HG03442 (cell line): ENCODE results near the gene NACAD.
A peak's percentile ranks its signal among the peaks of the same experiment; 100 is the strongest.

ENCODE experiments used
- ATAC-seq: cut with Tn5 transposase; IDR thresholded peaks from one replicate; pipeline ENCODE4 v1.9.1; 2021; ENCODE audit warnings: mild to moderate bottlenecking, moderate library complexity; ENCODE audit not compliant: unreplicated experiment

Gene NACAD

DNA sequence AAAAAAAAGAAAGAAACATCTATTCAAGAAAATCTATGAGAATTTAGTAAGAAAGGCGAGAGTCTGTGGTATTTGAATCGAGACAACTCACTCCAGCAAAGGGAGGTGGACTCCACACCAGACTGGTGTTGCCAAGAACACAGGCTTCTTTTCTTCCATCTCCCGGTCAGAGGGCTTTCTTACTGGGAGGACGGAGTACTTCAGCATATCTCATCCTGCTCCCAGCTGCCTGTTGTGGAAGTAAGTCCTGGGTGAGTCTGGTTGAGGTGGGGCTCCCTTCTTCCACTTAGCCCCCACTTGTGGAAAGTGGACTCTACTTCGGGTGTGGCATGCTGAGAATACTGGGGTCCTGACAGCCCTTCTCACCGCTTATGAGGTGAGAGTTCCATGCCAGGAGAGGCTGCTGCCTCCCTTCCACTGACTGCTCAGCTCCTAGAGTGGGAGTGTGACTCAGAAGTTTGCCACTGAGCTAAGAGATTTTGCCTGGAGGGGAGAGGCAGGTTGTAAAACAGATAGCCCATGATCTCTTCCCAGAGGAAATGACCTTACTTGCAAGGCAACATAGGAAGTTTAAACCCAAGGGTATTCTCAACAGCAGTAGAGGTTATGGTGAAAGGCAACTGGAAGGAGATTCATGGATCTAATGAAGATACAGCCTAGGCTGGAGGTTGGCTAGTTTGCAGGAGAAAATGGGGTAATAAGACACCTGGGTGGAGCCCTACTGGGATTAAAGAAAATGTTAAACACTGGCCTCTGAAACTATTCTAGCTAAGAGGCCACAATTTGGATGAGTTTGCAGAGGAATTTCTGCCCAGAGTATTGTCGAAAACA, 3.5 kb upstream of the NACAD start:
- ATAC-seq, result no peak

GRCh38 chr7:45089341-45089891, 647 bp upstream of the NACAD start:
- ATAC-seq, result peak; percentile 43

GRCh38 chr7:45088146-45088701, 545 bp downstream of the NACAD start:
- ATAC-seq, result no peak

- no peak for ATAC-seq
Observed at GRCh38 chr7:45087301-45088145, 1.2 kb downstream of the NACAD start.

DNA sequence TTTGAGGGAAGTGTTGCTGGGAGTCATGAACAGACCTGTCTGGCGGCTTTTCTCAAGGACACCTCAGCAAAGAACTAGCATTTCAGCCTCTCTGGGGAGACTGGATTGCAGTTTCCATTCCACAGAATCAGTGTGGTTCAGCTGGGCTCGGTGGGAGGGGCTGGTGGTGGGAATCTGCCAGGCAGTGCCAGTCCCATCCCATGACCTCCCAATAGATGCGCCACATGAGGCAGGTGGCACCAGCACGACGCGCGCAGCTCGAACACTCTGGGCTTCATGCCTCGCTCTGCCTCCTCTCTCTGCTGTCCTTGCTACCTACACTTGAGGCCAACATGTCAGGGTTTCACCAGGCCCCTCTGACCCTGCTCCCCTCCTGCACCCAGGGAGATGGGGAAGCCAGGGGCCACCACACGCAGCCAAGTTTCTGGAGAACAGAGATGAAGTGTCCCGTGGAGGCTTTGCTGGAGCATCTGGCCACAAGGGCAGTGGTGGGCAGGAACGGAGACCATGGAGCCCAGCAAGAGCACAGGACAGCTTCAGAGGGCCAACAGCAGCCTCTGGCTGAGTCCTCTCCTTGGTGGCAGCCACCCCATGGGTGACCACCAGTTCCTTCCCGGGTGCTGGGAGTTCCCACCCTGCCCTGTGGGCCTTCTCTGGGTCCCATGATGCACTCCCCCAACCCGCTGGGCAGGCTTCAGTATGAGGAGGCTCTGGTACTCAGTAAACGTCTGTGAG, 2.3 kb downstream of the NACAD start:
- no peak for ATAC-seq

- ATAC-seq, result no peak
Observed at GRCh38 chr7:45085619-45086200, 3.1 kb downstream of the NACAD start.

- ATAC-seq, result no peak
Observed at GRCh38 chr7:45084901-45085618, 3.7 kb downstream of the NACAD start.

- ATAC-seq, result no peak
Observed at GRCh38 chr7:45084336-45084735, 4.4 kb downstream of the NACAD start.

GRCh38 chr7:45082831-45083331, 5.9 kb downstream of the NACAD start:
- ATAC-seq, result no peak

- no peak for ATAC-seq
Observed at GRCh38 chr7:45082031-45082830, 6.5 kb downstream of the NACAD start.

- ATAC-seq, result no peak
Observed at GRCh38 chr7:45081670-45081974, 7.1 kb downstream of the NACAD start.

GRCh38 chr7:45080958-45081669, 7.7 kb downstream of the NACAD start:
- ATAC-seq, result no peak

GRCh38 chr7:45080265-45080957, 8.4 kb downstream of the NACAD start:
- no peak for ATAC-seq

- no peak for ATAC-seq
Observed at GRCh38 chr7:45078125-45078681, 10.6 kb downstream of the NACAD start.

DNA sequence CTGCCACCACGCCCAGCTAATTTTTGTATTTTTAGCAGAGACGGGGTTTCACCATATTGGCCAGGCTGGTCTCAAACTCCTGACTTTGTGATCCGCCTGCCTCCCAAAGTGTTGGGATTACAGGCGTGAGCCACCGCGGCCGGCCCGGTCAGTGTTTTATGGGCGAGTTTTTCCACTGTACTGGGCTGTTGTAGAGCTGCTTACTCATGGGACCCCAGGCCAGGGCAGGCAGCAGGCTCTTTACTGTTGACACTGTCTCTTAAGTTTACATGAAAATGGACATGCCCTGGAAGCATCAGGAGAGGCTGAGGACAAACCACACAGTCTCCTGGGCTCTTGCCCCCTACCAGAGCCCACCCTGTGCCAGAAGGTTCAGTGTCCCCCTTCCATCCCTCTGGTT, 11.2 kb downstream of the NACAD start:
- ATAC-seq, result no peak

DNA sequence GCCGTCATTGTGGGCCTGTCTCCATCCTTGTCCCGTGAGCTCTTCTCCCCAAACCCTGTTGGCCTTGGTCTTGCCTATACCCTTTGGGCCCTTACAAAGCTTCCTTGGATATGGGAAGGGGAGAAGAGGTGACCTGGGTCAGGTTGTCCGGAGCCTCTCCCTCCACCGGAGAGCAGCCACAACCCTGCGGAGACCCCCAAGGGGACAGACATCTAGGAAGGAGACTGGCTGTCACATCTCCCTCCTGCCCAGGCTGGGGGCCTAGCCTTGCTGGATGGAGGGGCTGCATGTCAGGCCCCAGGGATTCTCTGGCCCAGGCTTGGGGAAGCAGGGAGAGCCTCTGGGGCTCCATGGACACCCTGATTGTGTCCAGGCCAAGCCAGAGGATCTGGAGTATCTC, 11.8 kb downstream of the NACAD start:
- ATAC-seq, result no peak
